GM21786 (cell line): ENCODE results near the gene HLA-G.
"Not testable (repeated sequence)": the region's sequence is repeated elsewhere in the genome, so short reads cannot be mapped to it uniquely, and the experiment has no call there.

Experiments used
- ATAC-seq: cut with Tn5 transposase; IDR thresholded peaks from one replicate; pipeline ENCODE4 v1.9.1; 2021; ENCODE audit not compliant: unreplicated experiment

Gene HLA-G

DNA sequence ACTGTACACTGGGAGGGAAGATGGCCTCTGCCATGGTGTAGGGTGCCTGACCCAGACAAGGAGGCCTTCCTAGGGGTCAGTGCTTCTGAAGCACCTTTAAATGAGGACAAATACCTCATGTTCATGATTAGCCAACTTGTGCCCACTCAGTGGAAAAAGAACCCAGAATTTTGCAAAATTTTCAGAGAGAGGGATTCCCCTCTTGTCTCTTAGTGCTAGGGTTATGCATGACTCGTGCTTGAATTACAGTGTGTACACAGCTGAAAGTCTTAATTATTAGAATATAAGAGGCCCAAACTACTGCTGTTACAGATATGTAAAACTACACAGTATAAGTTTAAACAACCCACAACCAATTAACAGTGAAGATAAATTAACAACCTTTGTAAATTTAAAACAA lies 38.0 kb downstream of the HLA-G start:
- ATAC-seq: no peak

GRCh38 chr6:29870104-29870503 lies 42.5 kb downstream of the HLA-G start:
- ATAC-seq: no peak

- no peak for ATAC-seq
Observed at GRCh38 chr6:29872791-29873190, 45.2 kb downstream of the HLA-G start.

DNA sequence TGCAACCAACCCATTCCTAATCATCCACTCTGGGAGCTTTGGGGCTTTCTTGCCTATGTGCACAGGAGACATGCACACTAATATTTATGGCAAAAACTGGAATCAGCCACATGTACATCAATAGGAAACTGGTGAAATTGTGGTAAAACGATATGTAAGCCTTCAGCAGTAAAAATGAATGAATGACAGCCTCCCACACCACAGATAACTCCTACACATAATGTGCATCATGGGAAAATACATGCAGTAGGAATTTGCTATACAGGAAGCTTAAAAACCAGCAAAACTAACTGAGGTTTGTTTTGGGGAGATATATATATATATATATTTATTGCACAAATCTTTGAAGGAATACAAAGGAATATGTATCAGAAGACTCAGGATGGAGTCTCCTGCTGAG lies 47.6 kb downstream of the HLA-G start:
- no peak for ATAC-seq

DNA sequence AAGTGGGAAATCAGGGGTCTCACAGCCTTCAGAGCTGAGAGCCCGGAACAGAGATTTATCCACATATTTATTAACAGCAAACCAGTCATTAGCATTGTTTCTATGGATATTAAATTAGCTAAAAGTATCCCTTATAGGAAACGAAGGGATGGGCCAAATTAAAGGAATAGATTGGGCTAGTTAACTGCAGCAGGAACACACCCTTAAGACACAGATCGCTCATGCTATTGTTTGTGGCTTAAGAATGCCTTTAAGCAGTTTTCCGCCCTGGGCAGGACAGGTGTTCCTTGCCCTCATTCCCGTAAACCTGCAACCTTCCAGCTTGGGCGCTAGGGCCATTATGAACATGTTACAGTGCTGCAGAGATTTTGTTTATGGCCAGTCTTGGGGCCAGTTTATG lies 48.1 kb downstream of the HLA-G start:
- not testable (repeated sequence) for ATAC-seq
